ENCODE measurements around the gene SRRM5.

The SRRM5 gene

GRCh38 chr19:43592800-43593350, 19.0 kb upstream of the SRRM5 start:
- Histone ChIP-seq H3K9me3 (ENCODE audit: control insufficient read depth, low read length) (no peaks in the 10 kb centered on the region), H3K4me1 (ENCODE audit: control insufficient read depth, insufficient read depth, low read length, poor library complexity, severe bottlenecking) (no peaks in the 10 kb centered on the region), H3K4me3 (ENCODE audit: extremely low read depth, insufficient read depth, low read length, poor library complexity, severe bottlenecking) (no peak overlapping the region), H3K27ac (ENCODE audit: low read depth, low read length, severe bottlenecking) (no peak overlapping the region), H3K36me3 (ENCODE audit: control insufficient read depth, insufficient read depth, low read length) (peaks cover 59% of the 10 kb centered on the region)
- 96% methylated on average over 29 to 37 of the region's 37 CpGs for whole genome bisulfite sequencing, 2 experiments (ENCODE audit: insufficient coverage in 2 of 2)

- no peaks in the 10 kb centered on the region for H3K4me1 ChIP-seq (ENCODE audit: control insufficient read depth, insufficient read depth, low read length, poor library complexity, severe bottlenecking)
- no peaks in the 10 kb centered on the region for H3K9me3 ChIP-seq (ENCODE audit: control insufficient read depth, low read length)
- WGBS, 2 experiments (ENCODE audit: insufficient coverage in 2 of 2), result 89 to 91% methylated on average over 5 to 8 of the region's 10 CpGs
- peaks cover 62% of the 10 kb centered on the region for H3K36me3 ChIP-seq (ENCODE audit: control insufficient read depth, insufficient read depth, low read length)
- H3K27ac ChIP-seq (ENCODE audit: low read depth, low read length, severe bottlenecking), result no peak overlapping the region
- H3K4me3 ChIP-seq (ENCODE audit: extremely low read depth, insufficient read depth, low read length, poor library complexity, severe bottlenecking), result peak overlapping the region; percentile 83
Observed at GRCh38 chr19:43594081-43594697, 17.7 kb upstream of the SRRM5 start.

- Histone ChIP-seq H3K4me3 (ENCODE audit: extremely low read depth, insufficient read depth, low read length, poor library complexity, severe bottlenecking) (peak overlapping the region; percentile 83), H3K9me3 (ENCODE audit: control insufficient read depth, low read length) (no peaks in the 10 kb centered on the region), H3K4me1 (ENCODE audit: control insufficient read depth, insufficient read depth, low read length, poor library complexity, severe bottlenecking) (no peaks in the 10 kb centered on the region), H3K27ac (ENCODE audit: low read depth, low read length, severe bottlenecking) (peak overlapping the region; percentile 100), H3K36me3 (ENCODE audit: control insufficient read depth, insufficient read depth, low read length) (peaks cover 62% of the 10 kb centered on the region)
- WGBS, 2 experiments (ENCODE audit: insufficient coverage in 2 of 2), result 3 to 6% methylated on average over 59 to 62 of the region's 64 CpGs
Observed at GRCh38 chr19:43594710-43595604, 16.9 kb upstream of the SRRM5 start.

GRCh38 chr19:43595605-43595998, 16.3 kb upstream of the SRRM5 start:
- Histone ChIP-seq H3K4me1 (ENCODE audit: control insufficient read depth, insufficient read depth, low read length, poor library complexity, severe bottlenecking) (no peaks in the 10 kb centered on the region), H3K36me3 (ENCODE audit: control insufficient read depth, insufficient read depth, low read length) (peaks cover 61% of the 10 kb centered on the region), H3K27ac (ENCODE audit: low read depth, low read length, severe bottlenecking) (peak overlapping the region; percentile 100), H3K9me3 (ENCODE audit: control insufficient read depth, low read length) (no peaks in the 10 kb centered on the region), H3K4me3 (ENCODE audit: extremely low read depth, insufficient read depth, low read length, poor library complexity, severe bottlenecking) (peak overlapping the region; percentile 83)
- 2 to 3% methylated on average over 15 to 18 of the region's 18 CpGs for WGBS, 2 experiments (ENCODE audit: insufficient coverage in 2 of 2)

GRCh38 chr19:43595999-43596841, 15.7 kb upstream of the SRRM5 start, which contains the start of the genes IRGQ and ZNF576:
Gene IRGQ, minus strand, starts transcription at chr19:43596134. Its CDS starts 796 bp downstream, at chr19:43595338.
Gene ZNF576, plus strand, starts transcription at chr19:43596595. Its CDS starts 514 bp downstream, at chr19:43597109.
- Histone ChIP-seq H3K9me3 (ENCODE audit: control insufficient read depth, low read length) (no peaks in the 10 kb centered on the region), H3K36me3 (ENCODE audit: control insufficient read depth, insufficient read depth, low read length) (peaks cover 60% of the 10 kb centered on the region), H3K27ac (ENCODE audit: low read depth, low read length, severe bottlenecking) (peak within 1 kb of the TSS; percentile 100), H3K4me1 (ENCODE audit: control insufficient read depth, insufficient read depth, low read length, poor library complexity, severe bottlenecking) (no peaks in the 10 kb centered on the region), H3K4me3 (ENCODE audit: extremely low read depth, insufficient read depth, low read length, poor library complexity, severe bottlenecking) (peak within 1 kb of the TSS; percentile 83)
- WGBS, 2 experiments (ENCODE audit: insufficient coverage in 2 of 2), result 0% methylated on average over 35 to 59 of the region's 60 CpGs

- WGBS, 2 experiments (ENCODE audit: insufficient coverage in 2 of 2), result 30 to 43% methylated on average over 7 of the region's 7 CpGs
- Histone ChIP-seq H3K4me1 (ENCODE audit: control insufficient read depth, insufficient read depth, low read length, poor library complexity, severe bottlenecking) (no peaks in the 10 kb centered on the region), H3K36me3 (ENCODE audit: control insufficient read depth, insufficient read depth, low read length) (peaks cover 59% of the 10 kb centered on the region), H3K27ac (ENCODE audit: low read depth, low read length, severe bottlenecking) (peak overlapping the region; percentile 100), H3K4me3 (ENCODE audit: extremely low read depth, insufficient read depth, low read length, poor library complexity, severe bottlenecking) (peak overlapping the region; percentile 83), H3K9me3 (ENCODE audit: control insufficient read depth, low read length) (no peaks in the 10 kb centered on the region)
Observed at GRCh38 chr19:43596842-43597461, 14.9 kb upstream of the SRRM5 start.

- peaks cover 57% of the 10 kb centered on the region for H3K36me3 ChIP-seq (ENCODE audit: control insufficient read depth, insufficient read depth, low read length)
- WGBS, 2 experiments (ENCODE audit: insufficient coverage in 2 of 2), result 90% methylated on average over 4 of the region's 5 CpGs
- no peak overlapping the region for H3K27ac ChIP-seq (ENCODE audit: low read depth, low read length, severe bottlenecking)
- no peaks in the 10 kb centered on the region for H3K4me1 ChIP-seq (ENCODE audit: control insufficient read depth, insufficient read depth, low read length, poor library complexity, severe bottlenecking)
- peak overlapping the region; percentile 83 for H3K4me3 ChIP-seq (ENCODE audit: extremely low read depth, insufficient read depth, low read length, poor library complexity, severe bottlenecking)
- no peaks in the 10 kb centered on the region for H3K9me3 ChIP-seq (ENCODE audit: control insufficient read depth, low read length)
Observed at GRCh38 chr19:43597876-43598275, 14.0 kb upstream of the SRRM5 start.

GRCh38 chr19:43598445-43599240, 13.2 kb upstream of the SRRM5 start:
- 98 to 100% methylated on average over 9 to 19 of the region's 19 CpGs for WGBS, 2 experiments (ENCODE audit: insufficient coverage in 2 of 2)
- no peaks in the 10 kb centered on the region for H3K9me3 ChIP-seq (ENCODE audit: control insufficient read depth, low read length)
- H3K4me3 ChIP-seq (ENCODE audit: extremely low read depth, insufficient read depth, low read length, poor library complexity, severe bottlenecking), result no peak overlapping the region
- H3K4me1 ChIP-seq (ENCODE audit: control insufficient read depth, insufficient read depth, low read length, poor library complexity, severe bottlenecking), result no peaks in the 10 kb centered on the region
- H3K27ac ChIP-seq (ENCODE audit: low read depth, low read length, severe bottlenecking), result no peak overlapping the region
- peaks cover 53% of the 10 kb centered on the region for H3K36me3 ChIP-seq (ENCODE audit: control insufficient read depth, insufficient read depth, low read length)

GRCh38 chr19:43599635-43600295, 12.1 kb upstream of the SRRM5 start:
- Histone ChIP-seq H3K27ac (ENCODE audit: low read depth, low read length, severe bottlenecking) (no peak overlapping the region), H3K36me3 (ENCODE audit: control insufficient read depth, insufficient read depth, low read length) (peaks cover 43% of the 10 kb centered on the region)

More at GRCh38 chr19:43599635-43600295, 12.1 kb upstream of the SRRM5 start:
- H3K4me1 ChIP-seq (ENCODE audit: control insufficient read depth, insufficient read depth, low read length, poor library complexity, severe bottlenecking), result no peaks in the 10 kb centered on the region
- WGBS, 2 experiments (ENCODE audit: insufficient coverage in 2 of 2), result 89 to 94% methylated on average over 1 to 2 of the region's 4 CpGs
- H3K4me3 ChIP-seq (ENCODE audit: extremely low read depth, insufficient read depth, low read length, poor library complexity, severe bottlenecking), result no peak overlapping the region
- H3K9me3 ChIP-seq (ENCODE audit: control insufficient read depth, low read length), result no peaks in the 10 kb centered on the region
